SIG-M5 (cell line): Measurements from ENCODE around the gene SLC39A13.
A peak's percentile ranks its signal among the peaks of the same experiment; 100 is the strongest.

Experiments used
- DNase-seq: peaks from one replicate; lab custom pipeline; 2025; lab: John Stamatoyannopoulos, UW

SLC39A13 gene

GRCh38 chr11:47403135-47403534 is 5.3 kb upstream of the SLC39A13 start:
- no peak for DNase-seq

- DNase-seq = no peak
Observed at GRCh38 chr11:47403571-47403970, 4.8 kb upstream of the SLC39A13 start.

- DNase-seq = no peak
Observed at GRCh38 chr11:47406896-47407745, 1.3 kb upstream of the SLC39A13 start.

DNA sequence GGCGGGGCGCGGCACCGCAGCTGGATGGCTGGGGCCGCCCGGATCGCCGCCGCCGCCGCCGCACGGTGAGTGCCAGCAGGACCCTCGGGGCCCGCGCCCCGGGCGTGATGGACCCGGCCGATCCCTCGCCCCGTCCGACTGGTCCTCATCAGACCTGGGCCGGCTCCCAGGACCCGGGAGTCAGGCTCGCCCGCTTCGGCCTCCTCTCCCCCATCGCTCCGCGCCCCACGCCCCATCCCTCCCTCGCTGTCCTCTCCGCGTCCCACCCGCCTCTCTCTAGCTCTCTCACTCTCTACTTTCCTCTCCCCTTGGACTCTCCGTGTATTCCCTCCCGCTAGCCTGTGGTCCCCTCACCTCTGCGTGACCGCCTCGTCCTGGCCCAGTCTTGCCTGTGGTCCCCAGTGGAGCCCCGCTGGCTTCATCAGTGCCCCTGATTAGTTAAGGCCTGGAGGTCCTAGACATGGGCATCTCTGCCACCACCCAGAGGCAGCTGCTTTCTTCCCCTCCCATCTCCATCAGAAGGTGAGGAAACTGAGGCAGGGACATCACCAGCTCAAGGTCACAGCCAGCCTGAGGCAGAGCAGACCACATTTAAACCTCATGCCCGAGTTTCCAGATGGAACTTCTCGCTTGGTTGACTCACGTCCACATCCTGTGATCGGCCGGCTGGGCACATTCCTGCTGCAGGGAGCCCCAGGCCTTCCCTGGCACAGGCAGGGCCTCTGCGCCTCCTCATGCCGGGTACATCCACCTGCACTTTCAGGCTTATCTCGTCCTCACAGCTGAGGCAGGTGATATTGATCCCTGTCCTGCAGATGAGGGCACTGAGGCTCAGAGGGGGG is 429 bp downstream of the SLC39A13 start:
- DNase-seq = no peak

- DNase-seq = no peak
Observed at GRCh38 chr11:47409440-47410369, 1.3 kb downstream of the SLC39A13 start.

DNA sequence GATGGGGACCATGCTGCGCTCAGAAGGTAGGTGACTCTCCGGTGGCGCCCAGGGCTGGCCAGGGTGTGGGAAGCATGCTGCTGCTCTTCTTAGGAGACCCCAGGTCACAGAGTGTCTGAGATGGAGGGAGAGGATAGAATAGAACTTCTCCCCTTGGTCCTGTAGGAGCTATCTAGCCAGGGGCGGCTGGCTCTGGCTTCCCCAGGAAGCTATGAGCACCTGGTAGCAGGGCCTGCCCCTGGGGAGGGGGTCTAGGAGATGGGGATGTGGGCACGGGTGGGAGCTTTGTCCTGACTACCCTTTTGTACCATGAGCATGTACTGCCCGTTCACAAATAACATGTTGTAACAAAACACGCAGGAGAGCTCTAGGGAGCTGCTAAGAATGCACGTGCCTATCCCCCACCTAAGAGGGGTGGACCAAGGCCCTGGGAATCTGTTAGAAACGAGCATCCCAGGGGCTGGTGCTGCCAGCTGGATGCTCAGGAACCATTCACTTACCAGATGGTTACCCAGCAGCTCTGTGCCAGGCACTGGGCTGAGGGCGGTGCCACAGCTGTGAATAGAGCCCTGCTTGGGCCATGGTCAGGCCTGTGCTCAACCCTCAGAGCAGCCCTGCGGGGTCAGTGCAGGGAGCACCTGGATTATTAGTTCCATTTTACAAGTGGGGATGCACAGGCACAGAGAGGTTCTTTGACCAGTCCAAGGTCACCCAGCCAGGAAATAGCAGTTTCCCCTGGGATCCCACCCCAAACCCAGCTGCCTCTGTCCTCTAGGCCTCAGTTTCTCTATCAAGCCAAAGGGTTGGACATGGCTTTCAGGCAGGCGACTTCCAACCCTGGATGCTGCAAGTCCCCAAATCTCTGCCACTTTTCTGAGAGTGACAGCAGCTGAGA is 2.2 kb downstream of the SLC39A13 start:
- no peak for DNase-seq

GRCh38 chr11:47411884-47412746 is 3.7 kb downstream of the SLC39A13 start:
- no peak for DNase-seq

- DNase-seq = no peak
Observed at GRCh38 chr11:47413351-47413750, 5.0 kb downstream of the SLC39A13 start.

- no peak for DNase-seq
Observed at GRCh38 chr11:47413908-47414684, 5.7 kb downstream of the SLC39A13 start.

- DNase-seq = no peak
Observed at GRCh38 chr11:47414685-47415070, 6.3 kb downstream of the SLC39A13 start.

- no peak for DNase-seq
Observed at GRCh38 chr11:47415091-47415854, 6.9 kb downstream of the SLC39A13 start.

GRCh38 chr11:47415949-47416472 is 7.6 kb downstream of the SLC39A13 start:
- DNase-seq = no peak

DNA sequence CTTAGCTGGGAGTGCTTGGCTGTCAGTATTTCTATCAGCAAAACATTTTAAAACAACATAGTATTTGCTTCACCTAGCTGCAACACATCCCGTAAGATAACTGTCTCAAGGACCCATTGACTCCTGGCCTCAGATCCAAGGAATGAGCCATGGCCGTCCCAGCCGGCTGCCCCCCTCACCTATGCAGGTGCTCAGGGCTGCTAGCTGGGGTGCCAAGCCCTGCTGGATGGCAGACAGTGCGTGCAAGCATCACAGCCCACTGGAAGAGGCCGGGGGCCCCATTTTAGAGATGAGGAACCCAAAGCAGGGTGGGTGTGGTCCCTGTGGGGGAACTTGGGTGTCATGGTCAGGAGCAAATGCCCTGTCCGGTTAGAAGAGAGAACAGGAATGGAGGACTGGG is 9.3 kb downstream of the SLC39A13 start:
- DNase-seq = no peak

- DNase-seq = no peak
Observed at GRCh38 chr11:47418454-47419259, 10.3 kb downstream of the SLC39A13 start.

DNA sequence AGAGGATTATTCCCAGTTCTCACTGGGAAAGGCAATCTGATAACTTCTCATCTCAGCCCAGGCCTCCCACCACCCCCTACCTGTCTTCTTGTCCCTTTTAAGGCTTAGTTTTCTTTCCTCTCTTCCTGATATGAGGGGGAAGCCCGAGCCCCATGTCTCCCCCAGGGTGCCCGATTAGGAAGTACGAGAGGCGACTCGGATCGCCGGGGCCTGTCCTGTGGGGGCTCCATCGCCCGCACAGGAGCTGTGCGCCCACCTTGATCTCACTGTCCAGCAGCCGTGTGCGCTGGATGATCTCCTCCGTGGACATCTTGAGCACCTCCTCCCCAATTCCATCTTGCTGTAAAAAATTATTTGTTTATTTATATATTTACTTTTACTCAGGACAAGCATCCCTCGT is 17.2 kb downstream of the SLC39A13 start:
- DNase-seq = no peak

DNA sequence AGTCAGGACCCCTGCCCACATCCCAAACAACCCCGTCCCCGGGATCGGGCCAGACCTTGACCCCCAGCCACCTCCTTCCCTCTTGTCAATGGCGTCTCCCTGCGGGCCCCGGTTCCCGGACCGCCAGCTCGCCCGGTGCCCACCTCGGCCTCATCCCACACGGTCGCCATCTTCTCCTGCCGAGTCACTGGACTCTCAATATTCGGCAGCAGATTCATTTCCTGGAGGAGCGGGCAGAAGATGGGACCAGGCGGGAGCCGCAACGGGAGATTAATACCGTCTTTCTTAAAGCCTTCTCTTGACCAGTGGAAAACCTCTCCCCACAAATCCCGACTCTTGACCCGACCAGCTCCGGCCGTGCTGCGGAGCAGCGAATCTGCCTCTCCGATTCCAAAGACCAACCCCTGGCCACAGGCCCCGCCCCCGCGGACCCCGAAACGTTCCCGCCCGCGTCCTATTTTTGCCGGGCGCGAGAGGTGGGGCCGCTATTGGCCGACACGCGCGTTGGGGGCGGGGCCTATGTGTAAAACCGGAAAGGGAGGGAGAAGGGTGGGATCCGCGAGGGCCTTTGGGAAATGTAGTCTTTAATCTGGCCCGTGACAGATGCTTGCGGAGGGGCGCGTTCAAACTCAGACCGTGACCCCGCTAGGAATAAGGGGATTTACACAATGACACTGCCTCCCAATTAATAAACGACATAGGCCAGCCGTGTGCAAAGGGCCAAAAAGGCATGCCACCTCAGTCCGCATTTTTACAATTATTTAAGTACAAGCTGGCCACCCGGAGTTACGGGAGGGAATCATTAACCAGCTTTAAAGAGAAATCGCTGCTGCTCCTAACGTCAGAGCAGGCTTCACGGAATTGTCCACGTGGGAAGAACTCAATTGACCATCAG is 17.9 kb downstream of the SLC39A13 start, which contains the start of gene PSMC3:
Gene PSMC3, minus strand, starts transcription at position 378 of the 895 bp plus-strand sequence. Its CDS starts 160 bp downstream, at position 218.
- DNase-seq = peak; percentile 52
